ENCODE measurements around the gene PEPD.

DNA sequence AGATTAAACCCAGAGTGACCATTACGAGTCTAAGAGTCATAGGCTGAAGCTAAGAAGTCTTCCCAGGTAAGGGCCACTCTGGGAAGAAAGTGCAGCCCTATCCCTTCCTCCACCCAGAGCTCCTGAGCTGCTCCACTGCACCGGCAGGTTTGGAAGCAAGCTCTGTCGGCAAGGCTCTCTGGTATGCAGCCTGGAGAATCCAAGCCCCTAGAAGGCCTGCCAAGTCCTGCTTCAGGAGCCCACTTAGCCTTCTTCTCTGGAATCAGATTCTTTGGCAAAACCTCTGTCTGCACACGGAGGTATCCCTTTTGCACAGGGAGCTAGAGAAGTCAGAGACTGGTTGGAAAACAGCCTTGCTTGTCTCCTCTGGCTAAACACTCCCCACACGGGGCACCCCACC, 89.6 kb downstream of the PEPD start:
- TF ChIP-seq, protein P1, sequence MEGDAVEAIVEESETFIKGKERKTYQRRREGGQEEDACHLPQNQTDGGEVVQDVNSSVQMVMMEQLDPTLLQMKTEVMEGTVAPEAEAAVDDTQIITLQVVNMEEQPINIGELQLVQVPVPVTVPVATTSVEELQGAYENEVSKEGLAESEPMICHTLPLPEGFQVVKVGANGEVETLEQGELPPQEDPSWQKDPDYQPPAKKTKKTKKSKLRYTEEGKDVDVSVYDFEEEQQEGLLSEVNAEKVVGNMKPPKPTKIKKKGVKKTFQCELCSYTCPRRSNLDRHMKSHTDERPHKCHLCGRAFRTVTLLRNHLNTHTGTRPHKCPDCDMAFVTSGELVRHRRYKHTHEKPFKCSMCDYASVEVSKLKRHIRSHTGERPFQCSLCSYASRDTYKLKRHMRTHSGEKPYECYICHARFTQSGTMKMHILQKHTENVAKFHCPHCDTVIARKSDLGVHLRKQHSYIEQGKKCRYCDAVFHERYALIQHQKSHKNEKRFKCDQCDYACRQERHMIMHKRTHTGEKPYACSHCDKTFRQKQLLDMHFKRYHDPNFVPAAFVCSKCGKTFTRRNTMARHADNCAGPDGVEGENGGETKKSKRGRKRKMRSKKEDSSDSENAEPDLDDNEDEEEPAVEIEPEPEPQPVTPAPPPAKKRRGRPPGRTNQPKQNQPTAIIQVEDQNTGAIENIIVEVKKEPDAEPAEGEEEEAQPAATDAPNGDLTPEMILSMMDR (IDR thresholded peaks at IDR 0.05): no peak
- TF ChIP-seq POLR2A (IDR thresholded peaks at IDR 0.05) (no peak), POLR2AphosphoS5 (IDR thresholded peaks at IDR 0.05) (no peak)
